GM18508 (cell line): ENCODE data around the gene CCDC71L.
"Not testable (repeated sequence)": the region's sequence is repeated elsewhere in the genome, so short reads cannot be mapped to it uniquely, and the experiment has no call there.

Experiments
- ATAC-seq: cut with Tn5 transposase; IDR thresholded peaks from one replicate; pipeline ENCODE4 v1.9.1; 2021; ENCODE audit warnings: moderate number of reproducible peaks; ENCODE audit not compliant: insufficient read depth, unreplicated experiment

The CCDC71L gene

DNA sequence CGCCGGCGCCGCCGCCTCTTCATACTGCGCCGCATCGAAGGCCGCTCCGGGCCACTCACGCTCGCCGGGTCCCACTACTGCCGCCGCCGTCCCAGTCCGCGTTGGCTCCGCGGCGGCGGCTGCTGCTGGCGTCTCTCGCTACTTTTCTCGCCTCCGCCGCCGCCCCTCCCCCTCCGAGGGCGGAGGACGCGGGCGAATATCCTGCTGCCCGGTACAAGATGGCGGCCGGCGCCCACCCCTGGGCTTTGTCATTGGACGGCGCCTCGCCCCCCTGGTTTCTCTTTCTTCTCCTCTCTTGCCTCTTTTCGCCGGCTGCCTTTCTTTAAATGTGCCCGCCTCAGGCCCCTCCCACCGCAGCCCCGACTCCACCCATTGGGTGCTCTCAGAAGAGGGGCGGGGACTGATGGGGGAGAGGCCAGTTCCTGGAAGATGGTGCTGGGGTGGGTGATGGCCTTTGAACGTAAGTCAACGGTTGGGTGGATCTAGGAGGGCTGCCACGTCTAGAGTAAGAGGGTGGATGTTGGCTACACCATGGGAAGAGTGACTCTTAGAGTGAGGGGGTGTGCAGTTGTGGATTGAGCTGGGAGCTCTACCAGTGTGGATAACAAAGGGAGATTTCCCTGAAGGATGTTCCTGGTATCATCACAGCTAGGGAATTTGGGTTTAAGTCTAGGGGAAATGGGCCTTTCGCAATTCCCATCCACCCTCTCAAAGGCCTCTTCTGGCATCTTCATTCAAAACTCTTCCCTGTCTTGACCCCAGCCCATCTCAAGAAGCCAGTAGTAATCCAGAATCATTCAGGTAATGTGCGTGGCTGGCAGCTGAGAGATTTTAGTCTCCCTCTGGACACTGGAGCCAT is at the start of gene CCDC71L:
Gene CCDC71L (minus strand): TSS at position 297 of the 859 bp plus-strand sequence. CDS start 262 bp downstream, at position 35.
- peak; percentile 44 for ATAC-seq

DNA sequence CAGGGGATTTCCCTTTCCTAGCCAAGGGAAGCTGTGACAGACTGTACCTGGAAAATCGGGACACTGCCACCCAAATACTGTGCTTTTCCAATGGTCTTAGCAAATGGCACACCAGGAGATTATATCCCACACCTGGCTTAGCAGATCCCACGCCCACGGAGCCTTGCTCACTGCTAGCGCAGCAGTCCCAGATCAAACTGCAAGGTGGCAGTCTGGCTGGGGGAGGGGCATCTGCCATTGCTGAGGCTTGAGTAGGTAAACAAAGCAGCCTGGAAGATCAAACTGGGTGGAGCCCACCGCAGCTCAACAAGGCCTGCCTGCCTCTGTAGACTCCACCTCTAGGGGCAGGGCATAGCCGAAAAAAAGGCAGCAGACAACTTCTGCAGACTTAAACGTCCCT is 48.6 kb upstream of the CCDC71L start:
- not testable (repeated sequence) for ATAC-seq

DNA sequence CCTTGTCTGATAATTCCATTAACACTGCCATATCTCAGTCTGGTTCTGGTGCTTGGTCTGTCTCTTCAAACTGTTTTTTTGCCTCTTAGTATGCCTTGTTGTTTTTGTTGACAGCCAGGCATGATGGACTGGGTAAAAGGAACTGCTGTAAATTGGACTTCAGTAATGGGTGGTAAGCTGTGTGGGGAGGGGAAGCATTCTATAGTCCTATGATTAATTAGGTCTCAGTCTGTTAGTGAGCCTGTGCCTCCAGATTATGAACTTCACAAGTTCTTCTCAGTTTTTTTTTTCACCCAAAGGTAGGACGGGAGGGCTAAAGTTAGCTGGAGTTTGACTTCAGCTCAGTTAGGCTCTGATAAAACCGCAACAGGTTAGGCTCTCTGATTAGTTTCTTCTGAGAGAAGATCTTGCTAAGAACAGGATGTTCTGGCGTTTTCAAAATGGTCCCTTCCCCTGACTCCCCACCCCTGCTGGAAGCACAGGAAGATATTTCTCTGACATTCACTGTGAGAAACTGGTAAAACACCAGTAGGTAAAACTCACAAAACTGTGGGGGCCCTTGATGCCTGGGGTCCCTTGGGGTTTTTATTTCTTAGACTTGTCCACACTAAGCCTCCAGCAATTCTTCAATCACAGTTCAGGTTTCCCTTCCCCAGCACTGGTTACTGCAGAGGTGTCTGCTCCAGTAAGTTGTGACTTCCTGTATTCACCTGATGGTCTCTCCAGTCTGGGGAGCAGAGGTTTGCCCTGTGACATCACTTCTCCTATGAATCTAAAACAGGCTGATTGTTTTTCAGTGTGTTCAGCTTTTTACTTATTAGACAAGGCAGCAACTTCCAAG is 43.3 kb upstream of the CCDC71L start:
- no peak for ATAC-seq

DNA sequence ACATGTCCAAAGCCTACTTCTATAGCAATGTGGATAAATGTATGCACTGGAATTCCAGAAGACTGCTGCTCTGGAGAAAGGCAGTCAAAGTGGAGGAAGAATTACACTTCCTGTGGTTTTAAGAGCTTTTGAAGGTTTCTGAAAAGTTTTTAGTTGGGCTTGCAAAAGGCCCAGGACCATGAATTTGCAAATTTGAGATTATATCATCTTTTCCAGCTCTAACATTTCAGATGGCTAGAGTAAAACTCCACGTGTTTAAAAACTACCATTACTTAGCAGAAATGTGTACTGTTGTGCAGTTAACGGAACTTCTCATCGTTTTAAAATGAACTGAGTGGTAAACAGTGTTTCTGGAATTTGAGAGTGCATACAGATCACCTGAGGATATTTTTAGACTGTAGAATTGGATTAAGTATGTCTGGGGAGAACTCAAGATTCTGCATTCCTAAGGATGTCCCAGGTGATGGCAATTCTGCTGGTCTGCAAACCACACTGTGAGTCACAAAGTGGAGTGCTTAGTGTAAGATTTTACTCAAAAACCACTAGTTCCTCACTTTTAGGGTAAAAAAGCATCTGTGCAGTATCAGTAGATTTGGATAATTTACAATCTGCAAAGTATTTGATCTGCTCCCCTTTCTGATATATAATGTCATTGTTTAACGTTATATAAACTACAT is 32.9 kb upstream of the CCDC71L start:
- no peak for ATAC-seq

DNA sequence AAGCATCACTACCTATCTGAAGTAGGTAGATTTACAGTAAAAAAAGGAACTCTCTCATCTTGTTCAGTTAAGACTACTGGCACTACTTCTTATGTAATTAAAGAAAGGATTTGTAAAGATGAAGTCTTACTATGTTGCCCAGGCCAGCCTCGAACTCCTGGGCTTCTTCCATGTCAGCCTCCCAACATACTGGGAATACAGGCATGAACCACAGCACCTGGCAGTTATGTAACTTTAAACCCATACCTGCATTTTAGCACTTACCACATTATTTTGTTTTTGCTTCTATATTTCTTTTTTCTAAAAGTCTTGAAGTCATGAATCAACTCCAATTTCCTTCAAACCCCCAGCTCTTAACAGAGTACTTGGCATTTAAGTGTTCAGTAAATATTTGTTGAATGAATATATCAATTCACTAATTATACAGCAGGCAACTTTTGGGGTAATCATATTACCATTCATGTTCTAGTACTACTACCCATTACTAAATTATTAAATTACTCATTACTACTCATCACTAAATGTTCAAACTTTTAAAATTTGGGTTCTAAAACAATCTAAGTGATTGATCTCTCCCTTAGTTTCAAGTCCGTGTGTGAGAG is 31.6 kb upstream of the CCDC71L start:
- ATAC-seq, result no peak

DNA sequence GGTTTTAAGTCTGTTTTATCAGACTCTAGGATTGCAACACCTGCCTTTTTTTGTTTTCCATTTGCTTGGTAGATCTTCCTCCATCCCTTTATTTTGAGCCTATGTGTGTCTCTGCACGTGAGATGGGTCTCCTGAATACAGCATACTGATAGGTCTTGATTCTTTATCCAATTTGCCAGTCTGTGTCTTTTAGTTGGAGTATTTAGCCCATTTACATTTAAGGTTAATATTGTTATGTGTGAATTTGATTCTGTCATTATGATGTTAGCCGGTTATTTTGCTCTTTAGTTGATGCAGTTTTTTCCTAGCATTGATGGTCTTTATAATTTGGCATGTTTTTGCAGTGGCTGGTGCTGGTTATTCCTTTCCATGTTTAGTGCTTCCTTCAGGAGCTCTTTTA is 27.2 kb upstream of the CCDC71L start:
- not testable (repeated sequence) for ATAC-seq

DNA sequence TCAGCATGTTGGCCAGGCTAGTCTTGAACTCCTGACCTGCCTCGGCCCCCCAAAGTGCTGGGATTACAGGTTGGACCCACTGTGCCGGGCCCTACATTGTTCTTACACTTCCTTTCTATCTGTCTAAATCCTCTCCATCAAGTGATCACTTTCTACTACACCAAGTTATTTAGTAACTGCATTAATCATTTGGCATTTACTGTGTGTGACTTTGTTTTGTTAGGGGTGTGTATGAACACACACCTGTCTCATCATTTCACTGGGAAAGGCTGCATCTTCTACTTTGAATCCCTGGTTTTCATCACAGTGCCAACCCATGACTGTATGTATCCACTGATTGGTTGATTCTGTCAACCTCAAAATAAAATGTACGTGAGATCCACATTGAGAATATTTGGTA is 23.0 kb upstream of the CCDC71L start:
- no peak for ATAC-seq

DNA sequence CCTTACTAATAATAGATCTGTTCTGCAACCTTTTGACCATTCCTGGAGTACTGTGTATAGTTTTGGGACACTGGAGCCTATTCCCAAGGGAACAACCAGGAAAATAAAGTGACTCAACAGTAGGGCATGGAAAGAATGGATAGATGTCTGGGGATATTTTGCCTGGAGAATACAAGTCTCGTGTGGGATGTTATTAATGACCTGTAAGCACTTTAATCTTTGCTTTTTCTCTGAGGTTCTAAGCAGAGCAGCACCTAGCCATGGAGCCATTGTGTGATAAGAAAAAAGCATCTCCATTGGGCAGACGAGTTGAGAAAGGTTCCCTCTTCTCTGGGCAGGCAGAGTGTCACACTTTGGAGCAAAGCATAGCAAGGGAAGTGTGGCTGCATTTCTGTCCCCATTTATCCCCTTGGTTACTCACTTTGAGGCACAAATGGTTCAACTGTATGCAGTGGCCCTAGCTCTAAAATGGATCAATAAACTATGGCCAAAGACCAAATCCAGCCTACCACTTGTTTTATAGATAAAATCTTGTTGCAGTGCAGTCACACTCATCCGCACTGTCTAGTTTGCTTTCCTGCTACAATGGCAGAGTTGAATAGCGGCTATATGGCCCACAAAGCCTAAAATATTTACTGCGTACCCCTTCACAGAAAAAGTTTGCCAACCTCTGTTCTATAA is 21.0 kb upstream of the CCDC71L start:
- ATAC-seq, result no peak

DNA sequence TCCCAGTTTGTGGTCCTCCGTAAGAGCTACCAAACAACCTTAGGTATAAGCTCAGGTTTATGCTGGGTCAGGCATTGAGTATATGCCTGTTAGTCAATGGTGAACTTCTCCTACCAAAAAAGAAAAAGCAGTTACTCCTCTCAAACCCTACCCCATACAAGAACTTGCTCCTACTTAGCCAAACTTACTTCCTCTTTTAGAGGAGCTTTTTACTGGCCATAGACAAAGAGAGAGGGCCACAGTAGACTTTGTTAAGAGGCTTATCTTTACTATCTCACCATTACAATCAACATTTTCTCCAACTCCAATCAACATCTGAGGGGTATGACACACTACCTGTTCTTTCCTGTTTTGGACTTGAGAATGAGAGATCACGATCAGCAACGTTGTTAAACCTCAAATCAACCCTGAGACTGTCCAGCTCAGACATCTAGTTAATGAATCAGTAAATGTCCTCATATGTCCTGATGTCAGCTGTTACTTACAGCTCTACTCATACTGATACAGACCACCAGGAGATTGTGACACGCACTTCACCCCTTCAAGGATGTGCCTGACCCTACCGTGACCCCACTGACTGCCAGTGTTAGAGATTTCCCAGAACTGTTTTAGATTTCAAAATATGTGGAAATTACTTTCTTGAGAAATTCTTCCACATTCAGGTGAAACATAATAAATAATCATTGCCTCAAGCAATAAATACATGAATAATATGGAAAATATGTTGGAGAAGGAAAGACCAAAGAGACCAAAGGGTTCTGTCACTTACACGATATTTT is 18.4 kb upstream of the CCDC71L start:
- ATAC-seq, result peak; percentile 89

DNA sequence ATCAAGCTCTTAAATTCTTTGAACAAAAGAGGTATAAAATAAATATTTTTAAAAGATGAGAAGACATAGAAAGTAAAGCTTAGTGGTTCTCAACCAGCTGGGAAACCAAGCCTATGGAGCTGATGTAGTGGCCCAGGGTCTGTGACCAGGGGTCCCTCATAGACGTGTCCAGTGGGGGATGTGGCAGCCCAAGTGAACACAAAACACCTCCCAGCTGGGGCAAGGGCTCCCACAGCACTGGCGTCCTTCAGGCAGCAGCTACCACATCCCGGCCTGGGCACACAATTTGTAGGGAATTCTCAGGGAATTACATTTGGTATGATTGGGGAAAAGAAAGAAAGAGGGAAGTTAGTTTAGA is 17.8 kb upstream of the CCDC71L start:
- no peak for ATAC-seq

DNA sequence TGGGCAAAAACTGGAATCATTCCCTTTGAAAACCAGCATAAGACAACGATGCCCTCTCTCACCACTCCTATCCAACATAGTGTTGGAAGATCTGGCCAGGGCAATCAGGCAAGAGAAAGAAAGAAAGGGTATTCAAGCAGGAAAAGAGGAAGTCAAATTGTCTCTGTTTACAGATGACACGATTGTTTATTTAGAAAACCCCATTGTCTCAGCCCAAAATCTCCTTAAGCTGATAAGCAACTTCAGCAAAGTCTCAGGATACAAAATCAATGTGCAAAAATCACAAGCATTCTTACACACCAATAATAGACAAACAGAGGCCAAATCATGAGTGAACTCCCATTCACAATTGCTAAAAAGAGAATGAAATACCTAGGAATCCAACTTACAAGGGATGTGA is 15.5 kb upstream of the CCDC71L start:
- ATAC-seq, result not testable (repeated sequence)

DNA sequence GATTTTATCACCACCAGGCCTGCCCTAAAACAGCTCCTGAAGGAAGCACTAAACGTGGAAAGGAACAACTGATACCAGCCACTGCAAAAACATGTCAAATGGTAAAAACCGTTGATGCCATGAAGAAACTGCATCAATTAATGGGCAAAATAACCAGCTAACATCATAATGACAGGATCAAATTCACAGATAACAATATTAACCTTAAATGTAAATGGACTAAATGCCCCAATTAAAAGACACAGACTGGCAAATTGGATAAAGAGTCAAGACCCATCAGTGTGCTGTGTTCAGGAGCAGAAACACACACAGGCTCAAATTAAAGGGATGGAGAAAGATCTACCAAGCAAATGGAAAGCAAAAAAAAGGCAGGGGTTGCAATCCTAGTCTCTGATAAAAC is 12.7 kb upstream of the CCDC71L start:
- not testable (repeated sequence) for ATAC-seq

DNA sequence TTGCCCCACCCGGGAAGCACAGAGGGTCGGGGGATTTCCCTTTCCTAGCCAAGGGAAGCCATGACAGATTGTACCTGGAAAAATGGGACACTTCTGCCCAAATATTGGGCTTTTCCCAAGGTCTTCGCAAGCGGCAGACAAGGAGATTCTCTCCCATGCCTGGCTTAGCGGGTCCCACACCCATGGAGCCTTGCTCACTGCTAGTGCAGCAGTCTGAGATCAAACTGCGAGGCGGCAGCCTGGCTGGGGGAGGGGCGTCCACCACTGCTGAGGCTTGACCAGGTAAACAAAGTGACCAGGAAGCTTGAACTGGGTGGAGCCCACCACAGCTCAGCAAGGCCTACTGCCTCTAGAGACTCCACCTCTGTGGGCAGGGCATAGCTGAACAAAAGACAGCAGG is 11.0 kb upstream of the CCDC71L start:
- ATAC-seq, result not testable (repeated sequence)

DNA sequence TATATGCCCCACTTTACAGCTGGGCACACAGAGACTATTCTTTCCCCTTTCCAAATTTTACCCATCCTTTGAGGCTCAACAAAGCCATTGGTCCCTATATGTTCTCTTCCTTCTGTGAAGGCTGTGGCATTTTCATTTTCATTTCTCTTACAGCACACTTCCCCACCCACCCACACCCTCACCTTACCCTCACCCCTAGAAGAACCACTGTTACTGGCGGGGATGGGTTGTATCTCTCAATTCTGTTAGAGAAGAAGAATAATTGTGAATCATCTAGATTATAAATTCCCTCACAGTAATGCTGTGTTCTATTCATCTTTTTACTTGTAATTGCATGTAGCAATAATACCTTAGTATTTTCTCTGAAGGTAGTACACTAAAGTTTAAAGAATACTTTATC is 10.2 kb upstream of the CCDC71L start:
- ATAC-seq, result no peak

DNA sequence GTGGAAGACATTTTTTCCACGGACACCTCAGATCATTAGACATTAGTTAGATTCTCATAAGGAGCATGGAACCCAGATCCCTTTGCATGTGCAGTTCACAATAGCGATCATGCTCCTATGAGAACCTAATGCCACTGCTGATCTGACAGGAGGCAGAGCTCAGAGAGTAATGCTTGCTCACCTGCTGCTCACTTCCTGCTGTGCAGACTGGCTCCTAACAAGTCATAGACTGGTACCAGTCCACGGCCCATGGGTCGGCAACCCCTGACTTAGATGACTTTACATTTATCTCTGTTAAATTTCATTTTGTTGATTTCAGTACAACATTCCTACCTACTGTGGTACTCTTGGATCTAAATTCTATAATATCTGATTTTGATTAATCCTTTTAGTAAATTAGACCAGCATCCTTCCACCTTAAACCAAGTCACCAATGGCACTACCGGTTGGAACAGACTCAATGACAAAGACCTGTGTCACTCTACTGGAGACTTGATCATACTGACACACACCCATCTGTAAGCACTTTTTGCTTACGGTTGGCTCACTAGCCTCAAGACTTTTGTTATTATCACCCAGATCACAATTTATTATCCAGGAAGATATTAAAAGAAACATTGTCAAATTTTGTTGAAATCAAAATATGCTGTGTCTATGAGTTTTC is 8.0 kb upstream of the CCDC71L start:
- ATAC-seq, result no peak

DNA sequence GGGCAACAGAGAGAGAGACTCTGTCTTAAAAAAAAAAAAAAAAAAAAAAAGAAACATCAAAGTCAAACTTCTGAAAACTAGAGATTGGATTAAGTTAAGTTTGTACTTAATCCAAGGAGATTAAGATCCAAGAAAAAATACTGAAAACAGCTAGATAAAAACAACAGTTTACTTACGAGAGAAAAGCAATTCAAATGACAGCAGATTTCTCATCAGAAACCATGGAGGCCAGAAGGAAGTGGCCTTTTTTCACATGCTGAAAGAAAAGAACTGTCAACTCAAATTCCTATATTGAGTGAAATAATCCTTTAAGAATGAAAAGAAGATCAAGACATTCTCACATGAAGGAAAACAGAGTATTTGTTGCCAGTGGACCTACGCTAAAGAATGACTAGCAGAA is 5.4 kb upstream of the CCDC71L start:
- no peak for ATAC-seq

DNA sequence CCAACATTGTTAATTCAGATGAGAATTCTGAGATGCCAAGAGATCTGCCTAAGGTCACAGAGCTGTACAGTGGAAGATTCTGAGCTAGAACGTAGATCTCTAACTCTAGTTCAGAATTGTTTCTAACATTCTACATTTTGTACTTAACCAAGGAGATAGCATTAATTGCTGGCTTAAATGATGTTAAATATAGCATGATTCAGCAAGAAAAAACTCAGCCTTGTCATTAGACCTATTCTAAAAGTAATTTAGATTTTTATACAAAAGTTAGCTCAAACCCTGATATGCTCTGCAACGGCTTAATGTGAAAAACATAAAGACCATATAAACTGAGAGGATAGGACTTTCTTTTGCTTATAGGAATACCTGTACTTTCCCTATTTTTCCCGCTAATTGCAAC is 3.4 kb upstream of the CCDC71L start:
- no peak for ATAC-seq

DNA sequence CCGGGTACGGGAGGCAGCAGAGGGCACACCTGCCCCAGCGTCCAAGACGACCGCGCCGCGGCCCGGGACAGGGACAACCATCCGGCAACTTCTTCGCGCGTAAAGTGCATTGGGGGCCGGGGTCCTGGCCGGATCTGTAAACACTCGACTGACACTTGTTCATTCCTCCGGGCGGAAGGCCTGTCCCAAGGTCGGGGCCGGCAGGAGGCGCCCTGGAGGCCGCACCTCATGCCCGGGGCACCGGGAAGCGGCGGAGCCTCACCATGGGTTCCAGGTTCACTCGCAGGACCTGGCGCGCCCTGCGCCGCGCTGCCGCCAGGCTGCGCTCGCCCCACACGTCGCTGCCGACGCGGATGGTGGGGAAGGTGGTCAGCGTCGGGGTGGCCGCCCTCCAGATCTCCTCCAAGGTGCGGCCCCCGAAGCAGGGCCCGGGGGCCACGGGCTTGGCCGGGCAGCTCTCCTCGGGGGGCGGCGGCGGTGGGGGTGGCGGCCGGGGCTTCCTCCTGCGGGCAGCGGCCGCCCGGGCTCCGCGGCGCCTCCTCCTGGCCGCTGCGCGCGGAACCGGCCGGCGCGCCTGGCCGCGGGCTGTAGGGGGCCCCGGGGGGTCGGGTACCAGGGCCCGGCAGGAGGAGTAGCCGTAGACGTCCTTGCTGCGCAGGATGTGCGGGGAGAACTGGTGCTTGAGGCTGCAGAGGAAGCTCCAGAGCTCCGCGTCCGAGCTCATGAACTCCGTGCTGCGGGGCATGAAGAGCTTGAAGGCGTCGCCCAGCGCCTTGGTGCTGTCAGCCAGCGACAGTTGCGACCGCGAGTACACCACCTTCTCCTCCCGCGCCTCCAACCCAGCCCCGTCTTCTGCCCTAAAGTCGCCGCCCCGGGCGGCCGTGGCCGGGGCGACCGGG is 746 bp downstream of the CCDC71L start:
- peak; percentile 40 for ATAC-seq
